GM21526 (cell line): ENCODE data around the gene DGKG.

Source experiments
- ATAC-seq: cut with Tn5 transposase; IDR thresholded peaks from one replicate; pipeline ENCODE4 v1.9.1; 2021; ENCODE audit warnings: moderate library complexity; ENCODE audit not compliant: unreplicated experiment, low FRiP score

DGKG gene

GRCh38 chr3:186152361-186152798, 209.7 kb downstream of the DGKG start:
- no peak for ATAC-seq

- no peak for ATAC-seq
These were observed 210.7 kb downstream of the DGKG start for GRCh38 chr3:186151077-186151971.

- no peak for ATAC-seq
These were observed 211.8 kb downstream of the DGKG start for GRCh38 chr3:186150041-186150830.

- no peak for ATAC-seq
These were observed 212.6 kb downstream of the DGKG start for GRCh38 chr3:186149319-186149960.

GRCh38 chr3:186144257-186144656, 217.8 kb downstream of the DGKG start:
- ATAC-seq = no peak

- no peak for ATAC-seq
These were observed 218.8 kb downstream of the DGKG start for GRCh38 chr3:186143250-186143649.

GRCh38 chr3:186142393-186142932, 219.6 kb downstream of the DGKG start:
- no peak for ATAC-seq

- no peak for ATAC-seq
These were observed 220.2 kb downstream of the DGKG start for GRCh38 chr3:186141790-186142189.

GRCh38 chr3:186138272-186138981, 223.6 kb downstream of the DGKG start:
- no peak for ATAC-seq

- no peak for ATAC-seq
These were observed 224.9 kb downstream of the DGKG start for GRCh38 chr3:186137051-186137685.

- no peak for ATAC-seq
These were observed 228.1 kb downstream of the DGKG start for GRCh38 chr3:186133980-186134379.

- no peak for ATAC-seq
These were observed 229.5 kb downstream of the DGKG start for GRCh38 chr3:186132487-186132886.

- no peak for ATAC-seq
These were observed 232.8 kb downstream of the DGKG start for GRCh38 chr3:186129206-186129605.

- ATAC-seq = no peak
These were observed 233.9 kb downstream of the DGKG start for GRCh38 chr3:186128158-186128557.

GRCh38 chr3:186127463-186127862, 234.6 kb downstream of the DGKG start:
- no peak for ATAC-seq

GRCh38 chr3:186125118-186125517, 236.9 kb downstream of the DGKG start:
- ATAC-seq = no peak

- no peak for ATAC-seq
These were observed 237.4 kb downstream of the DGKG start for GRCh38 chr3:186124592-186124991.

- ATAC-seq = no peak
These were observed 239.0 kb downstream of the DGKG start for GRCh38 chr3:186123012-186123411.

GRCh38 chr3:186121968-186122367, 240.1 kb downstream of the DGKG start:
- ATAC-seq = no peak

- ATAC-seq = no peak
These were observed 240.8 kb downstream of the DGKG start for GRCh38 chr3:186121278-186121677.
